HG03025 (cell line): ENCODE results near the gene SMG6.
"Not testable (repeated sequence)": the region's sequence is repeated elsewhere in the genome, so short reads cannot be mapped to it uniquely, and the experiment has no call there.

ENCODE experiments used
- ATAC-seq: cut with Tn5 transposase; IDR thresholded peaks from one replicate; pipeline ENCODE4 v1.9.1; 2021; ENCODE audit warnings: mild to moderate bottlenecking, moderate library complexity; ENCODE audit not compliant: unreplicated experiment, low FRiP score

Gene SMG6

DNA sequence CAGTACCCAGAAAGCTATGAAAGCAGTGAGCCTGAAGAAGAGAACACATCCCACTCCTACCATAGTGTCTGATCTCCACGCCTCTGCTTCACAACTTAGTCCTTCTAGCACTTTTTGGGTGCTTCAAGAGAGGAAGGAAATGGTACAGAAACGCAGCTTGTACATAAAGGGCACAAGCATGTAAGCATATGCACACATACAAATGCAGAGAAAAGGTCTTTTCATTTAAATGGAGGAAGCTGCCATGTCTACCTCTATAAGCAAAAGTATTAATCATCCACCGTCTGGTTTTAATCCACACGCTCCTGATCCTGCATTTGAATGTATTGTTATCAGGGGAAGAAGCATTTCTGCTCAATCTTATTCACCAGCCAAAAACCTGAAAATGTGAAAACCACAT is 148.0 kb downstream of the SMG6 start:
- ATAC-seq = no peak

DNA sequence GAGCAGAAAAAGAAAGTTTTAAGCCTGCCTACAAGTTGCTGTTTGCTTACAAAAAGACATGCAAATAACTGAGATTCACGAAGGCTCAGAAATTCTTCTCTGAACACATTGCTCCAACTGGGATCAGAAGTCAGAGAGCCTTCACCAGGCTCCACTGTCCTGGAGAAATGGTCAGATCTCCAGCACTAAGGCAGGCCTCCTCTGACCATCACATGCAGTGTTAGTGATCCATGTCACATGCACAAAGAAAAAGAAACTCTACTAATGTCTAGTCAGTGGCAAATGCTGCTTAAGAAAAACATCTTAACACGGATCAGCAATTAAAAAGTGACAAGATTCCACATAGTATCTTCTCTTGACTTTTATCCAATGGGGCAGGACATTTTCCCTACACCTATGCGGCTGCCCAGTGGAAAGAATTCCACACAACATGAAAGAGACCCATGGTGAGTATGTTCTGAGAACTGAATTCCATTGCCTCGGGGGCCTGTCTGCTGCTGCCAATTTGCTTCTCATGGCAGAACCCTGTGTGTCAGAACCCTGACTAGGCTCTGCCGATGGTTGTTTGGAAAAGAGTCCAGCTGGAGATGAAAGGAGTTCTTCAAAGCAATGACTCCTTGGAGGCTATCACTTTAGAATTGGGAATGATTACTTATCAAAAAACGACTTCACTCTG is 152.1 kb downstream of the SMG6 start:
- ATAC-seq = no peak

DNA sequence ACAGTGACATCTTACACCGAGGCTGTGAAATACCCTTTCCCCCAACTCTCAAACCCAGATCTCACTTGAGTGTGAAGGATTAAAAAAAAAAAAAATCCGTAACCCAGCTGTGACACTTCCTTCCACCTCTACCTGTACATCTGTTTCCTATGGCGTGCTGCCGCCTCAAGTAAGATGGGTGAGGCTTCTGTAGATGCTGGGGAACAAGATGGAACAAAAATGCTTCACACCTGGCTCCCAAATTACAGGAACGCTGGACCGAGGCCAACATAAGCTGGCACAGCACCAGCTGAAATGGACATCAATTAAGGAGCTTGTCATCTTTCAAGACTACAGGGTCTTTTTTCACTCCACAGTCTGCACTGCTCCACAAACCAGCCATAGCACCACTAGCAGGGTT is 152.8 kb downstream of the SMG6 start:
- no peak for ATAC-seq

DNA sequence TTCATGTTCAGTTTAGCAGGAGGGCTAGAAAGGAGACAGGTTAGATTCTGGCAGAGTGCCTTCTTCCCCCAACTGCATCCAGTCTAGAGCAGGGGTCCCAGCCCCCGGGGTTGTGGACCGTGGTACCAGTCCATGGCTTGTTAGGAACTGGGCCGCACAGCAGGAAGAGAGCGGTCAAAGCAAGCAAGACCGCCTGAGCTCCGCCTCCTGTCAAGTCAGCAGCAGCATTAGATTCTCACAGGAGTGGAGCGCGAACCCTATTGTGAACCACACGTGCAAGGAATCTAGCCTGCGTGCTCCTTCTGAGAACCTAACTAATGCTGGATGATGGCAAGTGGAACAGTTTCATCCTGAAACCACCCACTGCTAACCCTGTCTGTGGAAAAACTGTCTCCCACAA is 153.7 kb downstream of the SMG6 start:
- ATAC-seq = no peak

DNA sequence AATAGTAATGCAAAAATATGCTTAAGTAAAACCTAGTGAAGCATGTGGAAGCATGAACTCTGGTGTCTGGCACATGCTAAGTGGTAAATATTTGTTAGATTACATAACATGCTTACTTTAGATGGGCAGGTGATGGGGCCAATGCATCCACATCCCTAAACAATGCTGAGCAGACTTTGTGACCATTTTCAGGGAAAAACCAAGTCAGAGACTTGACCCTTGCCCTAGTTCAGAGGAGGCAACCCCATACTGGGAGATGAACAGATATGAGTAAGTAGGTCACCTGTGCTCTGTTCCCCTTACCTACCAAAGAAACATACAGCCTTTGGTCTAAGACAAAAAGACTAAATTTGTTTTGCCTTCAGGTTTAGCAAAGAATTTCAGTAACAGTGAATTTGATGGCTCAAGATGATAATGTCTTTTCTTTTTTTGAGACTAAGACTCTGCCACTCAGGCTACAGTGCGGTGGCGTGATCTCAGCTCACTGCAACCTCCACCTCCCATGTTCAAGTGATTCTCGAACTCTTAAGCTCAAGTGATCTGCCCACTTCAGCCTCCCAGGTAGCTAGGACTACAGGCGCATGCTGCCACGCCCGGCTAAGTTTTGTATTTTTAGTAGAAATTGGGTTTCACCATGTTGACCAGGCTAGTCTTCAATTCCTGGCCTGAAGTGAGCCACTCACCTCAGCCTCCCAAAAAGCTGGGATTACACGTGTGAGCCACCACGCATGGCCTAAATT is 157.3 kb downstream of the SMG6 start:
- ATAC-seq = no peak

GRCh38 chr17:2144701-2145100 is 158.9 kb downstream of the SMG6 start:
- no peak for ATAC-seq

- ATAC-seq = no peak
These were observed 160.3 kb downstream of the SMG6 start for GRCh38 chr17:2143332-2143731.

DNA sequence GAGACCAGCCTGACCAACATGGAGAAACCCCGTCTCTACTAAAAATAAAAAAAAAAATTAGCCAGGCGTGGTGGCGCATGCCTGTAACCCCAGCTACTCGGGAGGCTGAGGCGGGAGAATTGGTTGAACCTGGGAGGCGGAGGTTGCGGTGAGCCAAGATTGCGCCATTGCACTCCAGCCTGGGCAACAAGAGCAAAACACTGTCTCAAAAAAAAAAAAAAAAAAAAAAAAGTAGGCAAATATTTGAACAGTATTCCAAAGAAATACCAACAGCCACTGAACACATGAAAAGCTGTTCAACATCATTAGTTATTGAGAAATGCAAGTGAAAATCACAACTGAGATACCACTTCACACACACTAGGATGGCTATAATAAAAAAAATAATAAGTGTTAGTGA is 160.9 kb downstream of the SMG6 start:
- ATAC-seq = not testable (repeated sequence)

DNA sequence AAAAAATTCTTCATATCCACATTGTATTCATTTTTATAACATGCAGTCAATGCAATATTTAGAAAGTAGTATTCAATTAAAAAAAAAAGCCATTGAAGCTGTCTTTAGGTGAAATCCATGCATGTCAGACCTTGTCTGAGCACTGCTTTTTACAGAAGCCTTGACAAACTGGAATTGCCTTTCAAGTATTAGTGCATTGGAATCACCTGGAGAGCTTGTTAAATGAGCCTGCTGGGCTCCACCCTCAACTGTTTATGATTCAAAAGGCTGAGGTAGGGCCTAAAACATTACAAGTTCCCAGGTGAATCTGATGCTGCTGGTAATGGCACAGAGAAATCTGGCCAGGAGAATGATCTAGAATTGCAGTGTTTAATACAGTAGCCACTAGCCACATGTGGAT is 162.9 kb downstream of the SMG6 start:
- ATAC-seq = no peak

- ATAC-seq = no peak
These were observed 164.8 kb downstream of the SMG6 start for GRCh38 chr17:2138761-2139160.

- no peak for ATAC-seq
These were observed 165.3 kb downstream of the SMG6 start for GRCh38 chr17:2138318-2138717.

GRCh38 chr17:2137342-2138098 is 166.1 kb downstream of the SMG6 start:
- ATAC-seq = no peak

DNA sequence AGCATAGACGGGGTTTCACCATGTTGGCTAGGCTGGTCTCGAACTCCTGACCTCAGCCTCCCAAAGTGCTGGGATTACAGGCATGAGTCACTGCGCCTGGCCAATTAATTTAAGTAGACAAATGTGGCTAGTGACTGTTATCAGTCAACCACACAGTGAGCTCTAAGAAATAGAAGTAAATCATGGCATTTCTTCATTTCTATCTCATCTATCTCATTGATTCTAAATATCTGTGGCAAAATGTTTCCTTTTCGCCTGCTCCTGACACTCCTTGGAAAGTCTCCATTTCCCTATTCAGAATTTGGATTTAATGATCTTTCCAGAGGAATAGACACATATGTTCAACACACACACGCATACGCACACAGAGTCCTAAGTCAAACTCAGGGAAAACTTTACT is 167.3 kb downstream of the SMG6 start:
- no peak for ATAC-seq

DNA sequence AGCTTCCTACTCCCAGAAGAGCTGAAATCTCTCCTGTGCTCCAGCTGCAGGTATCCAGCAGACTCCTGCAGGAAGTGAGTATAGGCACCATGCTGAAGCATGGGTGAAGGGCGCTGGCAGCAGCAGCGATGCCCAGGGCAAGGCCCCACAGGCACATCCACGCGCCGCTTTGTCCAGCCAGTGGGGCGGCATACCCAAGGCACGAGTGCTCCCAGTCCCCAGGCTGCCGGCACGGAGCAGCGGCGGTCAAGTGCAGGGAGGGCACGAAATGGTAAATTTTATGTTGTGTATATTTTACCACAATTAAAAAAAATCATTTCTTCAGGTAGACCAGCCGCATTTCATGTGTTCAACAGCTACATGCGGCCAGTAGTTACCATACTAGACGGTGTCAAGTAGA is 175.6 kb downstream of the SMG6 start:
- ATAC-seq = no peak

- ATAC-seq = no peak
These were observed 178.5 kb downstream of the SMG6 start for GRCh38 chr17:2125013-2125535.

GRCh38 chr17:2124391-2124790 is 179.2 kb downstream of the SMG6 start:
- ATAC-seq = no peak

GRCh38 chr17:2123375-2124251 is 180.0 kb downstream of the SMG6 start:
- ATAC-seq = no peak

GRCh38 chr17:2122641-2123302 is 180.8 kb downstream of the SMG6 start:
- ATAC-seq = no peak

GRCh38 chr17:2120586-2121335 is 182.8 kb downstream of the SMG6 start:
- no peak for ATAC-seq
